Myometrial cell (primary cell): ENCODE measurements around the gene RNU2-63P. TPM values are rescaled to one million over a fixed set of nuclear protein-coding genes. Genes with fewer than 3 reads are reported as not detected.

ENCODE experiments used
- total RNA-seq: library from RNA; depleted of rRNA; stranded (reverse); fragments of >200 nt; gene quantifications from 2 replicates; pipeline ENCODE4 v1.2.3, GENCODE V29; 2015

RNU2-63P gene
- total RNA-seq: not detected in 2 replicates

DNA sequence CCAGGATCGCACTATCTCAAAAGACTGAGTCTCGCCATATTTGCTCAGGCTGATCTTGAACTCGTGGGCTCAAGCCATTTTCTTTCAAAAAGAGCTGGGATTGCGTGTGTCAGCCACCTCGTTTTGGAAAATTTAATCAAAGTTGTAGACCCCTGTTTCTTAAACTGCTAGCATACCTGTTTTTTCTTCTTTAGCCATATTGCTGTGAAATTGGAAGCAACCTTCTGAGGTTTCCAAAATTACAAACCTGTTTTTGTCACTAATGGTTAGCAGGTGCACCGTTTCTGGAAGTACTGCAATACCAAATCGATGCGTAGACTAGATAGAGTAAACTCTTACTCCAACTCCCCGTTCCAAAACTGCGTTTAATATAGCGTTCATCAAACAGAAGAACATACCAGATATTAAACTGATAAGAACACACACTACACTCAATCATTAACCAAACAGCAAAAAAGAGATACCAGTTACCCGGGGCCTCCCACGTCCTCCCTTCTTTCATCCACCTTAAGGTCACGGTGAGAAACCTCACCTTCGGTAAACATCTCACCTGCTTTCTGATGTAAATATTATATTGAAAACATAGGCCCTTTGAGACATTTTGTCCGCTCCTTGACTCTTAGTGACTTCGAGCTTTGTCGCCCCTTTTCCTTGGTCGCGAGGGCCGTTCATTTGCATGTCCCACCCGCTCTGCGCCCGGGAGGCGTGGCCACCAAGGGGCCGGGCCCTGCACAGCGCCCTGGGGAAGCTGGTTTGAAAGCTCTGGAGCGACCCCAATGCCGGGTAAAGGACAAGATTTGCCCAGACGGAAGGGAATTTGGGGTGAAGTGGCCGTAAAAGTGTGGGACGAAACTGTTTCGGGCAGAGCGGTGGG lies at the start of gene RNU2-63P:
Gene RNU2-63P (minus strand): TSS at position 462 of the 874 bp plus-strand sequence.

DNA sequence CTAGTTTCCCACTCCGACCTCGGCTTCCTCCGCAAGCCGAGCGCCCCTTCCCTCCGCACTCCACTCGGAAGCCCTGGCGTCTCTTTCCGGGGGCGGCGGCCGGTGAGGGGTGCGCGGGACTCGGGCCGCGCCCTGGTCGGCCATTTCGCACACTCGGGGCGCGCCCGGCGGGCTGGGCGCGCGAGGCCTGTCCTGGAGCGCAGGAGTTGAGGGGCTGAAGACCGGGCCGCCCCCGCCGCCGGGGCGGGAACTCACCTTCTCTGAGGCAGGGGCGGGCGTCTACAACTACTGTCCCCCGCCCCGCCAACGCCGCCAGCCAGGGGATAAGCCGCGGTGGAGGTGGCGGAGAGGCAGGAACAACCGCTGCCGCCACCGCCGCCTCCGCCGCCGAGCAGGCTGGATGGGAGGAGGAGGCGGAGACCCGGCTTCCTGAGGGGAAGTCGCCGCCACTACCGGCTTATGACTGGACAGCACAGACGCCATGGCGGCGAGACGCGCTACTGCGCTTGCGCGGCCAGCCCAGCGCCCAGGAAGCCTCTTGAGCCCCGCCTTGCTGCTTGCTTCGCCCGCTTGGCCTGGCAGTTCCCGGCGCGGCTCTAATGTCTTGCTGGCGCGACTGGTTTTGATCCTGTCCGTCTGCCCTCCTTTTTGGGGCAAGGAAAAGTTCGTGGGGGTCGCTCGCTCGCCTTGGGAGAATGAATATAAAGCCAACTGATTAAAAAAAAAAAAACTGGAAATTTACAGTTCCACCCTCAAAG lies 39.2 kb upstream of the RNU2-63P start, which contains the start of gene KRCC1:
Gene KRCC1 (minus strand): TSS at position 413 of the 758 bp plus-strand sequence. CDS start 27,220 bp downstream, outside the sequence.

Other genes with a start within 250 kb of the RNU2-63P start
- gene RGPD2, start 190.8 kb downstream of the RNU2-63P start, total RNA-seq: 2.3 TPM in 1 of 2 replicates, not detected in the other
- 24.6 and 24.8 TPM in 2 replicates for gene KRCC1, start 39.2 kb upstream of the RNU2-63P start, total RNA-seq
- gene SMYD1, start 51.3 kb upstream of the RNU2-63P start, total RNA-seq: not detected in 2 replicates
- gene FABP1, start 111.5 kb upstream of the RNU2-63P start, total RNA-seq: not detected in 2 replicates
- 6.6 and 7.4 TPM in 2 replicates for gene THNSL2, start 153.8 kb upstream of the RNU2-63P start, total RNA-seq